ENCODE data around the gene F12.
"Not testable (repeated sequence)": the region's sequence is repeated elsewhere in the genome, so short reads cannot be mapped to it uniquely, and the experiment has no call there.

F12 gene

DNA sequence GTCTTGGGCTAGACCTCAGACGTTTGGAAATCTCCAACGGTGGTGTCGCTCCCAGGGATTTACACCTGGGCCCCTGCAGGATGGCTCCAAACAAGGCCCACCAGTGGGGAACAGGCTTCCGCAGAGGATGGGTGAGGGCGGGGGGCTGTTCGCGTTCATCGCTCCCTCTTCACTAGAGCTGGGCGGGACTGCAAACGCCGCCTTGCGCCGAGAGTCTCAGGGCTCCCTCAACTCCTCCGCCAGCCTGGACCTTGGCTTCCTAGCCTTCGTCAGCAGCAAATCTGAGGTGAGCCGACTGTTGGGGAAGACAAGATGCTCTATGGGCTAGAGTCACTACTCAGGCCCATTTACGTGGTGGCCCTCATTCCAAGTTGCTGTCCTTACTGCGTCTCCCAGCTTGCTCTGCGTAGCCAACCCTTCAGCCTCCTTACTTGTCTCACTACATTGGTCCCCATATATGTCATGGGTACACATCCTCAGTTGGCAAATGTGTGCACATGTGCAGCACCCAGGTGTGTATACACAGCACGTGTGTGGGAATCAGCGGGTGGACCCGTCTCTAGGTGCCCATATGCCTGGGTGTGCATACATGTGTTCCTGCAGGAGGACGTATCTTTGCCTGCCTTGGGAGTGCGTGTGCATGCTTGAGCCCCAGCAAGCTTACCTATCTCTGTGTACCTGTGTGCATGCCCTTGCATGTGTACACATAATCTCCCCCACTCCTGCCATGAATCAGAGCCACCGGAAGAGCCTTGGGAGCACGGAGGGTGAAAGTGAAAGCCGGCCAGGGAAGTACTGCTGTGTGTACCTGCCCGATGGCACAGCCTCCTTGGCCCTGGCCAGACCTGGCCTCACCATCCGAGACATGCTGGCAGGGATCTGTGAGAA lies 41.1 kb downstream of the F12 start:
- DNase-seq (ENCODE audit: low spot score): no peak

DNA sequence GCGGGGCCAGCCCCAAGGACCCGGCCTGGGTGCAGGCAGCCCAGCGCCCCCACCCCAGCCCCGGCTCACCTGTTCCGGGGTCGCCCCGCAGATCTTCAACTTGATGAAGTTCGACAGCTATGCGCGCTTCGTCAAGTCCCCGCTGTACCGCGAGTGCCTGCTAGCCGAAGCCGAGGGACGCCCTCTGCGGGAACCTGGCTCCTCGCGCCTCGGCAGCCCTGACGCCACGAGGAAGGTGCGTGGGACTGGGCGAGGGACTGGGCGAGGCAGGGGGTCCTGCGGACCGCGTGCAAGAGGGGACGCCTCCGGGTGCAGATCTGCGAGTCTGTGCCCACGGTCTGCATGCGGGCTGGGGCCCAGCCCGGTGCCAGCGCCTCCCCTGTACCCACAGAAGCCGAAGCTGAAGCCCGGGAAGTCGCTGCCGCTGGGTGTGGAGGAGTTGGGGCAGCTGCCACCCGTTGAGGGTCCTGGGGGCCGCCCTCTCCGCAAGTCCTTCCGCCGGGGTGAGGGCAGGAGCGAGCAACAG lies 42.0 kb downstream of the F12 start:
- no peak for DNase-seq (ENCODE audit: low spot score)

DNA sequence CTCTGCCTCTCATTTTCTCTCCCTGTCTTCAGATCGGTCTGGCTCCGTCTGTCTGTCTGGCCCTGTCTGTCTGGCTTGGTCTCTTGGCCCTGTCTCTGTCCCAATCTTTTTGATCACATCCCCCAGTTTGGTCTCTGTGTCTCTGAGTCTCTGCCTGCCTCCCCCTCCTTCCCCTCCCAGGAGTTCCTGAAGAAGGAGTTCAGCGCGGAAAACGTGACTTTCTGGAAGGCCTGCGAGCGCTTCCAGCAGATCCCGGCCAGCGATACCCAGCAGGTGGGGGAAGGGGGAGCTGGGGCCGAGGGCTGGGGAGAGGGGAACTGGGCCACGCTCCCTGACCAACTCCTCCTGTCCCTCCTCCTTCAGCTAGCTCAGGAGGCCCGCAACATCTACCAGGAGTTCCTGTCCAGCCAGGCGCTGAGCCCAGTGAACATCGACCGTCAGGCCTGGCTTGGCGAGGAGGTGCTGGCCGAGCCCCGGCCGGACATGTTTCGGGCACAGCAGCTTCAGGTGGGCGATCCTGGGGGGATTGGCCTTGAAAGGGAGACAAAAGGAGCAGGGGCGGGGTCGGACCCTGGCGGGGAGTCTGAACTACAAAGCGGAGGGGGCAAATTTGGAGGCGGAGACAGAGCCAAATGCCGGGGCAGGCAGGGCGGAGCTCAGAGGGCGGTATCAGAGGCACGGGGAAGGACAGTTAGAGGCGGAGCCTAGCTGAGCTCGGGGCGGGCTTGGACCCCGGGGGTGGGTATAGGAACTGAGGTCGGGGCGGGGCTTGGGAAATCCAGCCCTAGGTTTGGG lies 42.6 kb downstream of the F12 start:
- no peak for DNase-seq (ENCODE audit: low spot score)

DNA sequence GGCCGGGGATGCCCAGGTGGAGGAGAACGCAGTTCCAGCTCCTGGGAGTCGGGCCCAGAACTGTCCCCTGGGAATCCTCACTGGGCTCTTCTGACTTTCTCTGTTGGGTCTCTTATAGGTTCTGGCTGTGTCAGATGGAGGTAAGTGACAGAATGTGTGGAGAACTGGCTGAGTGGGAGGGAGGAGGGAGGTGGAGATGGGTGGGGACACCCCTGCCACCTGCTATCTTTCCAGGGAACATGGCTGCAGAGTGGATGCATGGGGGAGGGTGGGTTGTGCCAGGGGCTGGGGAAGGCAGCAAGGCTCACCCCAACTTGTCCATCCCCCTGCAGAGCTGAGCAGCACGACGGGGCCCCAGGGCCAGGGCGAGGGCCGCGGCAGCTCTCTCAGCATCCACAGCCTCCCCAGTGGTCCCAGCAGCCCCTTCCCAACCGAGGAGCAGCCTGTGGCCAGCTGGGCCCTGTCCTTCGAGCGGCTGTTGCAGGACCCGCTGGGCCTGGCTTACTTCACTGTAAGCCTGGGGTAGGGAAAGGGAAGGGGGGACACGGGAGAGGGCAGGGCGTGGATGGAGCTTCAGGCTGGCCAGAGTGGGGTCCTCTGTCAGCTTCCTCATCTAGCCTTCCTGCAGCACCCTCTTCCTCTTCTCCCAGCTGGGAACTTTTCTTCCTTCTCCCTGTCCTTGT lies 43.4 kb downstream of the F12 start:
- no peak for DNase-seq (ENCODE audit: low spot score)

DNA sequence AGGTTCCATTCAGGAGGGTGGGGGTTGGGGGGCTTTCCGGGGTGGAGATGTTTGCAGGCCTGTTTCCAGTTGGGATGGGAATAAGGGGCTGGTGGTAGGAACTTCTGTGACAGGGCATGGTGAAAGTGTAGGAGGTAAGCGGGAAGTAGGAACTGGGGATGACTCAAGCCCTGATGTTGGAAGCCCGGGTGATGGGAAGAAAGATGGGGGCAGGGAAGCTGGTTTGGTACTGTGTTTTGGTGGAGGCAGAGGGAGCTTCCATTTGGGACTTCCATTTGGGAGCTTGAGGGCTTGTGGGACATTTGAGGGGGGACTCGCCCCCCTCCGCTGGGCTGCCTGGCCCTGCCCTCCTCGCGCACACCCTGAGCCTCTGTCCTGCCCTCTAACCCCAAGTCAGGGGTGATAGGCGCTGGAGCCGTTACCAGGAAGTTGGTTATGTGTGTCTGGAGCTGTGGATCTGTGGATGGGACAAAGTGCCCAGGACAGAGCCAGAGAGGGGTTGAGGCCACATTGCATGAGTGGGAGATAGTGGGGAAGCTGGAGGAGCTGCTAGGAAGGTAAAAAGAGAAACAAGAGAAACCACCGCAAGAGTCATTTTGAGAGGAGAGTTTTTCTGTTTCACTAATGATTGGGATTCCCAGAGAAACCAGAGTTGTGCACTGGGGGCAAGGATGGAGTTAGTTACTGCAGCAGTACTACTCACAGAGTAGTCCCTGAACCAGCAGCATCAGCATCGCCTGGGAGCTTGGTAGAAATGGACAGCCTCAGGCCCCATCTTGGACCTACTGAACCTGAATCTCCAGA lies 45.0 kb downstream of the F12 start:
- DNase-seq (ENCODE audit: low spot score): no peak

DNA sequence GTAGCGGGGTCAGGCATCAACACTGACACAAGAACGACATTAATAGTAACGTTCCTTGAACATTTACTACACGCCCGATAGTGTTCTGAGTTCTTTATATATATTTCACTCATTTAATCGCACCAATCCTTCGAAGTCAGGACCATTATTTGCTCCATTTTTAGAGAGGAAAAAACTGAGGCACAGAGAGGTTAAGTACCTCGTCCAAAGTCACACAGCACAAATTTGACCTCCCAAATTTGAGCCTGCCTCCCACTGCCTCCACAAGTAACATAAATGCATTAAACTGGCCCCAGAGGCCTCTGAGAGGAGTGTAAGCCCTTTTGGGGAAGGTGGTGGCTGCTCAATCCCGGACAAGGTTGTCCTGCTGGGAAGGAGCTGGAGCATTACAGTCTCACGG lies 45.8 kb downstream of the F12 start:
- DNase-seq (ENCODE audit: low spot score): no peak

DNA sequence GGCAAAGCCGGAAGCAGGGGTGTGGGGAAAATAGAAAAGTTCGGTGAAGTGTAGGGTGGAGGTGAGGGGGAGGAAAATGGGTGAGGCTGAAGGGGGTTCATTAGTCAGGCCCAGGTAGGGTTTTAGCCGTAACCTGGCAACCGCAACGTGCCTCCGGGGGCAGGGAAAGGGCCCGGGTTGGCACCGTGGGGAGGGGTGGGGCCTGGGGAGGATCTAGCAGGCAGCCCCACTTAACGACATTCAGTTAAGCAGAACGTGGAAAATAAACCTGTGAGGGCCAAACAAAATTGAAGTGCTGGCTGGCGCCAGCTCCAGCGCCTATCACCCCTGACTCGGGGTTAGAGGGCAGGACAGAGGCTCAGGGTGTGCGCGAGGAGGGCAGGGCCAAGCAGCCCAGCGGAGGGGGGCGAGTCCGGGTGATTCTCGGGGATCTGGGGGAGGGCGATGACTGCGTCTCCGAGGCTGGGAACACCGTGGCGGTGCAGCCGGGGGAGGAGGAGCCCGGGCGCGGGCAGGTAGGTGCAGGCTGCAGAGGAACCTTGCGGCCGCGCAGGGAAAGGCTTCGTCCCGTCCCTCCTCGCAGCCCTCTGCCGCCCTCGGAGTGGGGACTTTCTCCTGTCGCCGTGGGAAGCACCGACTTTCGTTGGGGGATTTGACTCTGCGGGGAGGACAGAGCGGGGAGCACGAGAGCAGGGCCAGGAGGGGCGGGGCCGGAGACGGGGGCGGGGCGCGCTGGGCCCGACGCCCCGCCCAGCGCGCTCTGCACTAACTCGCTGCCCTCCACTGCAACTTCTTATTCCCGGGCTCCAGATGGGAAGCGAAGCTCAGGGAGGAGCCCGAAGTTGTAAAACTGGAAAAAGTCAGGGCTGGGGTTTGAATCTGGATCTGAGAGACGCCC lies 46.5 kb downstream of the F12 start:
- peak; percentile 66 for DNase-seq (ENCODE audit: low spot score)

DNA sequence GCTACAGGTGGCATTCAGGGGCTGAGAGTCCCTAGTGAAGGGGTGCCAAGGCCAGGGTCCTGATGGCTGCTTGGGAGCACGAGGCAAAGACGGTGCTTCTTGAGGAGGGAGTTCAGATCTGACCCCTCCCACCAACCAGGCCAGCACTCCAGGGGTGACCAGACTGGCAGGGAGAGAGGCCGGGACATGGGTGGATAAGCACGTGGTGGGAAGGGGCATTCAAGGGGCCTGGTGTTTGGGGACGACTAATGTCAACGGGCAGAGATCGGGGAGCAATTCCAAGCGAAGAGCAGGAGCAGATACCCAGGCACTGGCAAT lies 47.1 kb downstream of the F12 start:
- DNase-seq (ENCODE audit: low spot score): no peak

DNA sequence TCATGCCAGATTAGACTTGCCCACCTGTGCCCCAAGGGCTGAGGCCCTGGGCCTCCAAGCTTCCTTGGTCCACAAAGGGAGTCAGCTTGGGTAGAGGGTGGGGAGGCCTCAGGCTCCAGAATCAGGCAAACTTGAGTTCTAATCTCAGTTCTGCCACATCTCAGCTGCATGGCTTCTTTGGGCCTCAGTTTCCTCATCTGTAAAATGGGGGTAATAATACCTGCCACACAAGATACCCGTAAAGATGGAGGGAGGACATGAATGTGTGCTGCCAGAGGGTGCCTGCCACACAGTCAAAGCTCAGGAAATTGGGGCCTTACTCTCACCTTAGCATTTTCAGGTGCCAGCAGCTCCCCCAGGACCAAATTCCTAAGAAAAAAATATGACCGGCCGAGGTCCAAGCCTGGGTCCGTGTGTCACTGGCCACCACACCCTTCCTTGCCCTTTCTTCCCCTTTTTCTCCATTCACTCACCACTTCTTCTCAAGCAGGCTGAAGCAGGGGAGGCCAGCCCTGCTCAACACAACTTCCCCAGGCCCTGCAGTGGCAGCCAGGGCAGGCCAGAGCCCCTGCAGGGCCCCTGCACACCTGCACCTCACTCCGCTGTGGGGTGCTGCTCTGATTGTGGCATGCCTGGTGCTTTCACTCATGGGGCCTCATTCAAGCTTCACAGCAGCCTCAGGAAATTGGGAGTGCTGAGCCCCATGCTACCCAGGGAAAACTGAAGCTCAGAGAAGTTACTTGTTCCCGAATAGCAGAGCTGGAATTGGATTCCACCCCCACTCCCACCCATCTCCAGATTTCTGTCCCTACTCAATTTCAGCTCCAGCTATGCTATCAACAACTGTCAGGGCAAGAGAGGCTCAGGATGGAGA lies 47.7 kb downstream of the F12 start:
- DNase-seq (ENCODE audit: low spot score): no peak

DNA sequence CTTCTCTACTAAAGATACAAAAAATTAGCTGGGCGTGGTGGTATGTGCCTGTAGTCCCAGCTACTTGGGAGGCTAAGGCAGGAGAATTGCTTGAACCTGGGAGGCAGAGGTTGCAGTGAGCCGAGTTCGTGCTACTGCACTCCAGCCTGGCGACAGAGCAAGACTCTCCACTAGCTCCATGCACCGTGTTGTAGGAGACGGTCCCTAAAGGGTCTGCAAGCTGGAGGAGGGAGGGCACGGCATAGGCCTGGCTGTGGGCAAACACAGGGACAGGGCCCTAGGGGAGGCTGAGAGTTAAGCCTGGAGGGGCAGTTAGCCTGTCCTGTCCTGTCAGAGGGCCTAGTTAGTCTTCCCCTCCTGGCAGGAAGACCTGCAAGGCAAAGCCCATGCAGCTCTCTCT lies 48.6 kb downstream of the F12 start:
- not testable (repeated sequence) for DNase-seq (ENCODE audit: low spot score)

DNA sequence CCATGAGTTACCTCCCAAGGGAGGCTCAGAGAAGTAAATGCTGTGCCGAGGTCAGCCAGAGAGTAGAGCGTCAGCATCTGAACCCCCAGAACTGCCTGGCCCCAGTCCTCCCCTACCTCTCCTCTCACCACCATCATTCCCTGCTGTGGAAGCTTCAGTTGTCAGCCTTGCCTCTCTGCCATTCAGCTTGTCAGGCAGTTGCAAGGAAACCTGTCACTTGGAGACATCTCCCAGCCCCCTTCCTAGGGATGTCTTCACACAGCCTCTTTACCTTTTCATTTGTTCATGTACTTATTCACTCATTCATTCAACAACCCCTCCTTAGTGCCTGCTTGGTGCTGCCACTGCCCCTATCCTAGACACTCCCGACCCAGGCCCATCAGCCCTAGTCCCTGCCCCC lies 49.5 kb downstream of the F12 start:
- DNase-seq (ENCODE audit: low spot score): no peak

DNA sequence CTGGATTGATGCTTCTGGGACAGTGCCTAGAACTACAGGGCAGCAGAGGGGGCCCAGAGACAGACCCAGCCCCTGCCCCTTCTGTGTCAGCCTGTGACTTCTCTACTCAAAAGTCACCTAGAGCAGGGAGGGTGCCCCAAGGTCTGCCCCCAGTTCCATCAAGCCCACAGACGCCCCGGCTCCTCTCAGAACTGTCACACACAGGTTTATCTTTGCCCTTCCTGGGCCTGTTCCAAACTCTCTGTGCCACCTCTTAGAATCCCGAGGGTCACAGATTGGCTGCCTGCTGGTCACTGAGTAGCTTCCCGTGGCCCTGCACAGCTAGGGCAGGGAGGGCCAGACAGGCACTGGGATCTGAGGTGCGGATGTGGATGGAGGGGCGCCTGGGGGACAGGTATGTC lies 49.9 kb downstream of the F12 start:
- DNase-seq (ENCODE audit: low spot score): no peak

DNA sequence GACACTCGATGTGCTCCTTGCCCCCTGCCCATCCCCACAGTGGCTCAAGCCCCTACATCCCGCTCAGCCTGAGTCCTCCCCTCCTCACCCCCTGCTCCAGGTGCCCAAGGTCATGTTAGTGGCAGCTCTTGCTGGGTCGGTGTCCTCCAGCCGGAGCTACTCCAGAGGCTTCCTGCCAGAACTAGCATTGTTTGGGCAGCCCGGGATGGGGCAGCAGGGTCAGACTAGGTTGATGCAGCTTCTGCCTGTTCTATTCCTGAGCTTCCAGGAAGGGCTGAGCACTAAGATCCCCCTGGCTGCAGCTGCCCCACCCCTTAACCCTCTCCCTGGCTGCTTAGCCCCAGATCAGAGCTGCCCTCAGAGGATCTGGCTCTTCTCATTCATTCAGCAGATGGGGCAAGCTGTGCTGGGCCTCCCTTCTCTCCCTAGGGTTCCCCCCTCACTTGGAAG lies 51.0 kb downstream of the F12 start:
- DNase-seq (ENCODE audit: low spot score): no peak

DNA sequence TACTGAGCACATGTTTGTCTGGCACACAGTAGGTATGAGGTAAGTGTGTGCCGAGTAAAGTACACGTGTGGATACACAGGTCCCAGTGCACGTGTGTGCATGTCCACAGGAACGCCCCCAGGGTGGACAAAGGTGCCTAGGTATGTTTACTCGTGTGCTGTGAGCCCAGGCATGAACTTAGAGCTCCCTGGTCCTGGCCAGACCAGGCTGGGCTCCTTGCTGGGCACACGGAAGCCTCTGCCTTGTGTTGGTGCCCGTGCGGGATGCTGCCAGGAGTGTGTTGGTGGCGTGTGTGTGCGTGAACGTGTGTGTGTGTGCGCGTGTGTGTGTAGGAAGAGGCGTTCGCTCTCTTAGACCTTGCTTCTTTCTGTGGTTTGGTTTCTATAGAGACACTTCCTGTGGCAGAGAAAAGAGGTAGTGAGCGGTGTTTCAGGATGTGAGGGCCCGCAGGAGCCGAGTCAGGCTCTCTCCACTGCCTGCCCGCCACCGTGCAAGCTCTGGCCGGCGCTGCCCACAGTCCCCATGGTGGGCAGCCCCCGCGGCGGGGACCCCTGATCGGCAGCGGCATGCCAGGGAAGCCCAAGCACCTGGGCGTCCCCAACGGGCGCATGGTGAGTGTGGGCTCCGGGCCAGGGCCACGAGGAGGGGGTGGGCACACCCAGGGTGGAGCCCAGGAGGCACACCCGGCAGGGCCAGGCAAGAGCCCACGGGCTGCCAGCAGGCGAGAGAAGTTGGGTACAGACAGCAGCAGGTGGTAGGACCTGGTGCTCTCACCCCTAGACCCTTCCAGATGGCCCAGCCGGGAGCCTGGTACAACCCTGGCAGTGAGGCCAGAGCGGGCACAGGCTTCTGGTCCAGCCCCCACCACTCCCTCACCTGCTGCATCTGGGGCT lies 51.7 kb downstream of the F12 start, which contains the start of gene RGS14:
RGS14 (plus strand) TSS at position 466 of the 893 bp plus-strand sequence; CDS start at position 567, 101 bp downstream.
- DNase-seq (ENCODE audit: low spot score): peak; percentile 94

DNA sequence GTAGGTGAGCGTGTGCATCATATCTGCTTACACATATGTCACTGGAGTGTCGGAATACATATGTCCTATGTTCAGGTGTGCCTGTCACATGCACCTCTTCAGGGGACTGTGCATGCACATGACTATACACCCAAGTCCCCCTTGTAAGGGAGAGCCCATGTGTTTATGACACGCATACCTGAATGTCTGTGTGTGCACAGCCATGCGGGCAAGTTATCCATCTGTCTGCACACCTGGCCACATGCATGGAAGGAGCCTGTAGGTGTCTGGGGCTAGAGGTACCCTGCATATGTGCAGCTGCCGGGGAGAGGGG lies 52.3 kb downstream of the F12 start:
- no peak for DNase-seq (ENCODE audit: low spot score)

DNA sequence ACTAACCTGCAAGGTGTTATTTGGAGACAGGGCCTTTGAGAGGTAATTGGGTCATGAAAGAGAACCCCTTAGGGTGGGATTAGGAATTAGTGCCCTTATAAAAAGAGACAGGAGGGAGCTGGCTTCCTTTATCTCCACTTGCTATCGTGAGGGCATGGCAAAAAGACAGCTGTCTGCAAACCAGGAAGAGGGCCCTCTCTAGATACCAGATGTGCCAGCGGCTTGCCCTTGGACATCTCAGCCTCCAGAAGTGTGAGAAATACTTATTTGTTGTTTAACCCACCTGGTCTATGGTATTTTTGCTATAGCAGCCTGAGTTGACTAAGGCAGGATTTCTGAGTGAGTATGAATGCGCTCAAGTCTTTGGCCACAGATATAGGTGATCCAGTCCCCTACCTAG lies 52.6 kb downstream of the F12 start:
- no peak for DNase-seq (ENCODE audit: low spot score)

DNA sequence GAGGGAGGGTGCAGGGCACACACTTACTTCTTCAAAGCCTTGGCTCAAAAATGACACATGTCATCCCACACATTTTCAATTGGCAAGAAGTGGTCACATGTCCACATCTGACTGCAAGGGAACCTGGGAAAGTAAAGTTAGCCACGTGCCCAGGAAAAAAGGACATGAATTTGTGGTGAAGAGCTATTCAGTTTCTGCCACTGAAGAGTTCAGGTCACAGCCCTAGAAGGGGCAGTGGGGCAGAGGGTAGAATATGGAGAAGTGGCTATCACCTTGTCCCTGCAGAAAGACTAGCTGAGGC lies 53.5 kb downstream of the F12 start:
- peak; percentile 44 for DNase-seq (ENCODE audit: low spot score)

DNA sequence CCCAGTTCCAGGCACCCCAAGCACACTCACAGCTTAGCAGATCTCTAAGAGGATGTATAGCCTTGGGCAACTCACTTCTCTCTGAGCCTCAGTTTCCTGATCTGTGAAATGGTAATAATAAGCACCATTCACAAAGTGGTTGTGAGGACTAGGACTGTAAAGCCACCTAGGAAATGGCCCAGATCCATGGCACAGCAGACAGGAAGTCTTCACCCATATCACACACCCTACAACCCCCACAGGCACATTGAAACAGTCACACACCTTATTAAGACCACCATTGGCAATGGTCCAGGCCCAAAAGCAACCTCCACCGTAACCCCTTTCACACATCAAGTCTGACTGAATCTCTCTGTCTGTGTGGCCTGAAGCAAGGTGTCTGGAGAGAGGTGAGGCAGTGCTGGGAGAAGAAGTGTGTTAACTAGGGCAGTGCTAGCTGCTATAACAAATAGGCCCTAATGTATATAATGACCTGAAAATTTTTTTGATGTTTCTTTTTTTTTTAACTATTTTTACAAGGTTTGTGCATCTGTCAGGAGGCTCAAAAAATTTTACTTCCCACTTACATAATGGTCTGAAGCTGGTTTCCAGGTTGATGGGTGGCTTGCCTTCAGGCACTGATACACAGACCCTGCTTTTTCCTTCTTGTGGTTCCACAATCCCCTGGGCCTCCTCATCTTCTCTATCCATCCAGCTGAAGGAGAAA lies 54.0 kb downstream of the F12 start:
- DNase-seq (ENCODE audit: low spot score): no peak

Measured in SW480 (cell line).